Renal cortex interstitium (tissue), 15 donors: ENCODE data around the gene EFHD1. TPM values are rescaled to one million over a fixed set of nuclear protein-coding genes. Genes with fewer than 3 reads are reported as not detected.
A peak's percentile ranks its signal among the peaks of the same experiment; 100 is the strongest.

Experiments
- DNase-seq, 11 donors: peaks; one replicate each; pipeline ENCODE4 v3.0.0-alpha.2; 2013; ENCODE audit warnings: low read depth in 9 of 11, low spot score in 4 of 11; ENCODE audit errors: extremely low read depth in 1 of 11
- long read RNA-seq, 16 experiments: transcript quantifications; one replicate each; lab custom pipeline, GENCODE V29; 2026
- polyA plus RNA-seq, 3 donors: library from polyadenylated mRNA; unstranded; fragments of 120-200 nt; gene quantifications; one replicate each; pipeline ENCODE4 v1.2.1, GENCODE V29; 2013; ENCODE audit not compliant: insufficient read length in 3 of 3

The EFHD1 gene, protein sequence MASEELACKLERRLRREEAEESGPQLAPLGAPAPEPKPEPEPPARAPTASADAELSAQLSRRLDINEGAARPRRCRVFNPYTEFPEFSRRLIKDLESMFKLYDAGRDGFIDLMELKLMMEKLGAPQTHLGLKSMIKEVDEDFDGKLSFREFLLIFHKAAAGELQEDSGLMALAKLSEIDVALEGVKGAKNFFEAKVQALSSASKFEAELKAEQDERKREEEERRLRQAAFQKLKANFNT
- 10 to 100 TPM; 52.4 to 73.1 (median 66.4) TPM for polyA plus RNA-seq
- long read RNA-seq, donor 1, transcript EFHD1-201 (4 exons, 2,259 nt) = major isoform, 18 of 22 reads
- long read RNA-seq, donor 1, partial matches to known transcripts = 0 of 22 reads
- long read RNA-seq, donor 1, other reads (novel, unspliced or antisense) = 0 of 22 reads
- long read RNA-seq, donor 2, transcript EFHD1-201 (4 exons, 2,259 nt) = major isoform, 16 of 19 reads
- long read RNA-seq, donor 2, partial matches to known transcripts = 0 of 19 reads
- long read RNA-seq, donor 2, other reads (novel, unspliced or antisense) = 0 of 19 reads
- long read RNA-seq, donor 3, transcript EFHD1-201 (4 exons, 2,259 nt) = major isoform, 28 of 33 reads
- long read RNA-seq, donor 3, transcript EFHD1-204 (3 exons, 1,538 nt) = minor isoform, 5 of 33 reads
- long read RNA-seq, donor 3, partial matches to known transcripts = 0 of 33 reads
- long read RNA-seq, donor 3, other reads (novel, unspliced or antisense) = 0 of 33 reads
- long read RNA-seq, donor 4, transcript EFHD1-204 (3 exons, 1,538 nt) = minor isoform, 7 of 21 reads
- long read RNA-seq, donor 4, transcript EFHD1-201 (4 exons, 2,259 nt) = major isoform, 14 of 21 reads
- long read RNA-seq, donor 4, partial matches to known transcripts = 0 of 21 reads
- long read RNA-seq, donor 4, other reads (novel, unspliced or antisense) = 0 of 21 reads
- long read RNA-seq, donor 5 = 0 reads
- long read RNA-seq, donor 6, transcript EFHD1-201 (4 exons, 2,259 nt) = major isoform, 21 of 23 reads
- long read RNA-seq, donor 6, partial matches to known transcripts = 0 of 23 reads
- long read RNA-seq, donor 6, other reads (novel, unspliced or antisense) = 0 of 23 reads
- long read RNA-seq, donor 7, transcript EFHD1-204 (3 exons, 1,538 nt) = minor isoform, 7 of 22 reads
- long read RNA-seq, donor 7, transcript EFHD1-201 (4 exons, 2,259 nt) = major isoform, 15 of 22 reads
- long read RNA-seq, donor 7, partial matches to known transcripts = 0 of 22 reads
- long read RNA-seq, donor 7, other reads (novel, unspliced or antisense) = 0 of 22 reads
- long read RNA-seq, donor 8, transcript EFHD1-204 (3 exons, 1,538 nt) = minor isoform, 5 of 43 reads
- long read RNA-seq, donor 8, transcript EFHD1-201 (4 exons, 2,259 nt) = major isoform, 29 of 43 reads
- long read RNA-seq, donor 8, partial matches to known transcripts = 9 of 43 reads
- long read RNA-seq, donor 8, other reads (novel, unspliced or antisense) = 0 of 43 reads
- long read RNA-seq, donor 9, transcript EFHD1-201 (4 exons, 2,259 nt) = major isoform, 24 of 32 reads
- long read RNA-seq, donor 9, transcript EFHD1-204 (3 exons, 1,538 nt) = minor isoform, 8 of 32 reads
- long read RNA-seq, donor 9, partial matches to known transcripts = 0 of 32 reads
- long read RNA-seq, donor 9, other reads (novel, unspliced or antisense) = 0 of 32 reads
- long read RNA-seq, donor 10, transcript EFHD1-201 (4 exons, 2,259 nt) = major isoform, 21 of 50 reads
- long read RNA-seq, donor 10, transcript EFHD1-204 (3 exons, 1,538 nt) = minor isoform, 10 of 50 reads
- long read RNA-seq, donor 10, partial matches to known transcripts = 19 of 50 reads
- long read RNA-seq, donor 10, other reads (novel, unspliced or antisense) = 0 of 50 reads
- long read RNA-seq, donor 11, transcript EFHD1-201 (4 exons, 2,259 nt) = major isoform, 13 of 16 reads
- long read RNA-seq, donor 11, partial matches to known transcripts = 0 of 16 reads
- long read RNA-seq, donor 11, other reads (novel, unspliced or antisense) = 0 of 16 reads
- long read RNA-seq, donor 12, transcript EFHD1-201 (4 exons, 2,259 nt) = major isoform, 8 of 8 reads
- long read RNA-seq, donor 12, partial matches to known transcripts = 0 of 8 reads
- long read RNA-seq, donor 12, other reads (novel, unspliced or antisense) = 0 of 8 reads
- long read RNA-seq, donor 13, transcript EFHD1-201 (4 exons, 2,259 nt) = major isoform, 40 of 54 reads
- long read RNA-seq, donor 13, transcript EFHD1-204 (3 exons, 1,538 nt) = minor isoform, 7 of 54 reads
- long read RNA-seq, donor 13, partial matches to known transcripts = 7 of 54 reads
- long read RNA-seq, donor 13, other reads (novel, unspliced or antisense) = 0 of 54 reads
- long read RNA-seq, donor 14, transcript EFHD1-201 (4 exons, 2,259 nt) = major isoform, 26 of 27 reads
- long read RNA-seq, donor 14, partial matches to known transcripts = 0 of 27 reads
- long read RNA-seq, donor 14, other reads (novel, unspliced or antisense) = 0 of 27 reads
- long read RNA-seq, donor 15, transcript EFHD1-201 (4 exons, 2,259 nt) = major isoform, 16 of 16 reads
- long read RNA-seq, donor 15, partial matches to known transcripts = 0 of 16 reads
- long read RNA-seq, donor 15, other reads (novel, unspliced or antisense) = 0 of 16 reads
- long read RNA-seq, donor 16, transcript EFHD1-204 (3 exons, 1,538 nt) = minor isoform, 26 of 112 reads
- long read RNA-seq, donor 16, transcript EFHD1-201 (4 exons, 2,259 nt) = major isoform, 61 of 112 reads
- long read RNA-seq, donor 16, partial matches to known transcripts = 25 of 112 reads
- long read RNA-seq, donor 16, other reads (novel, unspliced or antisense) = 0 of 112 reads

DNA sequence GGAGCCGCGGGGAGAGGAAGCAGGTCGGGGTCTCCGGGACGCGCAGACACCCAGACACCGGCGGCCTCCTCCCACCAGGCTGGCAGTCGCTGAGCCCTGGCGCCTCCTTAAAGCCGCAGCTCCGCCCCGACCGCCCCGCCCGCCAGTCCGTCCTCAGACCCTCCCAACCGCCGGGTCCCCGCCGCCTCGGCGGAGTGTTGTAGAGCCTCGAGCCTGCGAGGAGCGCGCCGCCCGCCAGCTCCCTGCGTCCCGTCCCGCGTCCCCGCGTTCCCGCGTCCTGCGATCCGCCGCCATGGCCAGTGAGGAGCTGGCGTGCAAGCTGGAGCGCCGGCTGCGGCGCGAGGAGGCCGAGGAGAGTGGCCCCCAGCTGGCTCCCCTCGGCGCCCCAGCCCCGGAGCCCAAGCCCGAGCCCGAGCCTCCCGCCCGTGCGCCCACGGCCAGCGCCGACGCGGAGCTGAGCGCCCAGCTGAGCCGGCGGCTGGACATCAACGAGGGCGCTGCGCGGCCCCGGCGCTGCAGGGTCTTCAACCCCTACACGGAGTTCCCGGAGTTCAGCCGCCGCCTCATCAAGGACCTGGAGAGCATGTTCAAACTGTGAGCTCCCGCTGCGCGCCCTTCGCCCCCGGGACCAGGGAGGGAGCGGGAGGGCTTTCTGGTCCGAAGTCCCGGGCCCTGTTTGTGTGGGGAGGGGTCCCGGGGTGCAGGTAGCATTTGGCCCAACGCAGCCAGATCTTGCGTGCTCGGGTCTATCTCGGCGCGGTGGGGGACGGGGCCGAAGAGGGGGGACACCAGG lies at the start of gene EFHD1:
EFHD1 (plus strand) TSS at position 192 of the 793 bp plus-strand sequence; CDS start at position 293, 101 bp downstream.
- peak in 9 of 11 donors; percentile 52 to 74 (median 62) for DNase-seq

DNA sequence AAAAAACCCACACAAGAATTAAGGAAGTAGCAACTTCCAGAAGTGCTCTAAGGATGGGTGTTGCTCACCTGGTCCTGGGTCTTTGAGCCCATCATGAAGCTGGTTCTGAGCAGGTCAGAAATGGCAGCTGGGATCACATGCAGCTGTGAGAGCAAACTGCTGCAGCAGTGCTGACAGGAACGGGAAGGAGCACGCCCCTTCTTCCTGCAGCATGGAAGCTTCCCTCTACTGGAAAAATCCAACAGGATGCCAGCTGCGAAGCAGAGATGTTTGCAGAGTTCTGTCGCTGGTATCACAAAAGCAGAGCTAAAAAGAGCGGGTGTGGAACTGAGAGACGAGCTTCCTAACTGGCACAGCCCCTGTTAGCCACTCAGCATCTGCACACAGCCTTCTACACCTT lies 49.2 kb upstream of the EFHD1 start:
- DNase-seq = no peak

DNA sequence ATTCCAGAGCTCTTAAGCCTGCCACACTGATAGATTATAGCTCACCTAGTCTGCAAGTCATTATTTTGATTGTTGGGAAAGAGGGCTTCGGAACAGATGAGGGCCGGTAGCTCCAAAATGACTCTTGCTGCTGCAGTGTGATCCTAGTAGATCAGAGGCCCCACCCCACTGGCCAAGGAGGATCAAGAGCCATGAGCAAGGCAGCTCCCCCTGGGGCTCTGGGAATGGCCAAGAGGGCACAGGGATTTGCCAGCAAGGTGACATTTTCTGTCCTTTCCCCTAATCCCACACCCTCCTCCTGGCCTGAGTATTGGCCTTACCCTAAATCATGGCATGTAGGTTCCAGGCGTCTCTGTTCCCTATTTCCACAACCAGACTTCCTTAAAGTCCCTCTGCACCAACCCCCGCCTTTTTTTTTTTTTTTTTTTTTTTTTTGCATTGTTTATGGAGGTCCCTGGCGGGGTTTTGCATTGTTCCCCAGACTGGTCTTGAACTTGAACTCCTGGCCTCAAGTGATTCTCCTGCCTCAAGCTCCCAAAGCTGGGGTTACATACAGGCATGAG lies 46.4 kb upstream of the EFHD1 start:
- DNase-seq = no peak

- DNase-seq = no peak
Observed at GRCh38 chr2:232587512-232587911, 45.9 kb upstream of the EFHD1 start.

- DNase-seq = no peak
Observed at GRCh38 chr2:232588031-232588430, 45.4 kb upstream of the EFHD1 start.

DNA sequence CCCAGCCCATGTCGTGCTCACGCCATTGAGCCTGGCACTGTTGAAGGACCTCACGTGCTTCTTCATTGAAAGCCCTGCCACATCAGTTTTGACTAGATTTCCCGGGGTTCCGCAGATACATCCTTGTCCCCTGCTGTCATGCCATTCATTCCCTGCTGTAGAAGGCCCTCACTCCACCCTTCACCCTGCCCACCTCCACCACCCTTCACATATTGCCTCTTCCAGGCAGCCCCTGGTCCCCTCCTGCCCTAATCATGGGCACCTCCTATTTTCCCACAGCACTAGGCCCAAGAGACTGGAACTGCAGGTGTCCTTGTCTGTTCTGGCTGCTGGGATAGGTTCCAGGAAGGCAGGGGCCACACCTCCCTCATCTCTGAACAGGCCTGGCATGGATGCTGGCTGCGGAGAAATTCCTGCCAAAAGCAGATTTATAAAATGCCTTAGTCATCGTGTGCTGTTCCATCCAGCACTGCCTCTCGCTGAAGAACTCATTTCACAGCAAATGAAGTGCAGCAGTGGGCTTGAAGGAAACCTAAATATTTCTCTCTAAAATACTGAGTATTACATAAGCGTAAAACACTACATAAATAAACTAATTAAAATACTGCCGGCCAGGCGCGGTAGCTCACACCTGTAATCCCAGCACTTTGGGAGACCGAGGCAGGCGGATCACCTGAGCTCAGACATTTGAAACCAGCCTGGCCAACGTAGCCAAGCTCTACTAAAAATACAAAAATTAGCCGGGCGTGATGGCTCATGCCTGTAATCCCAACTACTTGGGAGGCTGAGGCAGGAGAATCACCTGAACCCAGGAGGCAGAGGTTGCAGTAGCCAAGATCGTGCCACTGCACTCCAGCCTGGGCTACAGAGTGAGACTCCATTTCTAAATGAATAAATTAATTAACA lies 44.5 kb upstream of the EFHD1 start:
- no peak for DNase-seq

DNA sequence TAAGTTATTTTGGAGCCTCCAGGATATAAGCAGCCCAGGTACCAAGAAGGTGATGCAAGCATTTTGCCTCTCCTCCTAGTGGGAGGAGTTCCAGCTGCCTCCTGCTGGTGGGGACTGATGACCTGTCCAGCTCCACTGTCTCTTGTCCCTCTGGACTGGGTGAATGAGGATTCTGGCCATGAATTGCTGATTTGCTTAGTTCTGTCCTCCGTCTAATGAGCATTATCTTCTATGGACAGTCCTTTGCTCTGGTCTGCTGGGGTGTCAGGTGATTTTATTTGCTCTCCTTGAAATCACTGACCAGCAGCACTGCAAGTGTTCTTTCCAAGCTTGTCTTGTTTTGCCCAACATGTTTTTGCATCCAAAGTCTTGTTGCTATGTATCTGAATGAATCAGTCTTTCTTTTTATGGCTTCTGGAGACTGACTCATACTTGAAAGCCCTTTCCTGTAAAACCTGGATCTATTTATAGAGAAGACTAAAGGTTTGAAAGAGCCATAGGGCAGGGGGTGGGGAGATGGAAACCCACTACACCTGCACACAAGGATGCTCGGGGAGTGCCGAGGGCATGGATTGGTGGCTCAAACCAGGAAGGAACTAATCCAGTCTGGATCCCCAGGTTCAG lies 40.5 kb upstream of the EFHD1 start:
- DNase-seq = no peak

GRCh38 chr2:232593982-232594381 lies 39.4 kb upstream of the EFHD1 start:
- no peak for DNase-seq

DNA sequence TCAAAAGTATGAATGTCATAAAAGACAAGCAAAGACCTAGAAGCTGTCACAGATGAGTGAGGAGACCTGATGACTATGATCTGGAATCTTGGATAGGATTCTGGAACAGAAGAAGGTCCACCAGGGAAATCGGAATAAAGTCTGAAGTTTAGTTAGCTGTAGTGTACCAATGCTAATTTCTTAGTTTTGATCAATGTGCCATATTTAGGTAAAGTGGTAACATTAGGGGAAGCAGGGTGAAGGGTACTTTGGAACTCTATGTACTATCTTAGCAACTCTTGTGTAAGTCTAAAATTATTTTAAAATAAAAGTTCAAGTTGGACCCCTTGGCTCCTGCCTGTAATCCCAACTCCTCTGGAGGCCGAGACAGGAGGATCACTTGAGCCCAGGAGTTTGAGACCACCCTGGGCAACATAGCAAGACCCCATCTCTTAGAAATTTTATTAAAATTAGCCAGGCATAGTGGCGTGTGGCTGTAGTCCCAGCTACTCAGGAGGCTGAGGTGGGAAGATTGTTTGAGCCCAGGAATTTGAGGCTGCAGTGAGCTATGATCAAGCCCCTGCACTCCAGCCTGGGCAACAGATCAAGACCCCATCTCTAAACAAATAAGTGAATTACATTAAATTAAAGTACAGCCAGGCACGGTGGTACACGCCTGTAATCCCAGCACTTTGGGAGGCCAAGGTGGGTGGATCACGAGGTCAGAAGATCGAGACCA lies 35.9 kb upstream of the EFHD1 start:
- no peak for DNase-seq

- DNase-seq = no peak
Observed at GRCh38 chr2:232598293-232598692, 35.1 kb upstream of the EFHD1 start.

DNA sequence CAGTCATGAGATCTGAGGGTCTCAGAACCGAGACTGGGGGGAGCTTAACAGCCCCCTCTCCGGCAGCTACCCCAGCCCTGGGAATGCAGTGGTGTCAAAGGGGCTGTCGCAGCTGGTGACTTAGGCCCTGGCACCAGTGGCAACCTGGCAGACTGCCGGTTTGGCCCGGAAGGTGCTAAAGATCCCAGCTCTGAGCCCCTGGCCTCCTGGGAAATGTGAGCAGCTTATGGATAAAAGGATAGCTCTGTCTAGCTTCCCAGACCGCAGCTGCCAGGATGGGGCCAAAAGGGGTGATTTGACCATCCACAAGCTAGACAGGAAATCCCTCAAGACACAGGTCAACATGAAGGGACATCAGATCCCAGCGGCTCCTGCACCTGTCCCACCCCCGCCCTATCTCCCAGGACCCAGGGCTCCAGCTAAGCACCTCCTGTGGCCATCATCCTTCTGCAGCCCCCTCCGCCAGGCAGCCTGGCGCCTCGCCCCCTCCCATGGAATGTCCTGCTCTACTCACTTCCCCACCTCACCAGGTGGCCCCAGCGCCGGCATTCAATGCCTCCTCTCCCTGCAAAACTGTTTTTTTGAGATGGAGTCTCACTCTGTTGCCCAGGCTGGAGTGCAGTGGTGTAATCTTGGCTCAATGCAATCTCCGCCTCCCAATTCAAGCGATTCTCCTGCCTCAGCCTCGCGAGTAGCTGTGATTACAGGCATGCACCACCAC lies 33.2 kb upstream of the EFHD1 start:
- DNase-seq = no peak

DNA sequence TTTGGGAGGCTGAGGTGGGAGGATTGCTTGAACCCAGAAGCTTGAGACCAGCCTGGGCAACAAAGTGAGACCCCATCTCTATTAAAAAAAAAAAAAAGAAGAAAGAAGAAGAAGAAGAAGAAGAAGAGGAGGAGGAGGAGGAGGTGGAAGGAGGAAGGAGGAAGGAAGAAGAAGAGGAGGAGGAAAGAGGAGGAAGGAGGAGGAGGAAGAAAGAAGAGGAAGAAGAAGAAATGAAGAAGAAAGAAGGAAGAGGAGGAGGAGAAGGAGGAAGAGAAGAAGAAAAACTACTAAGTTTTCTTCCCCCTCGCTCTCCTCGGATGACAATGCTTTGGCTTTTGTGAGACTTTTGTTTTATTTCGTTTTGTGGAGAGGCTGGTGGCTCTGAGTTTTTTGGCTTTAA lies 30.1 kb upstream of the EFHD1 start:
- no peak for DNase-seq
